ENCODE measurements around the gene ENTR1.
A peak's percentile ranks its signal among the peaks of the same experiment; 100 is the strongest.
"Not testable (repeated sequence)": the region's sequence is repeated elsewhere in the genome, so short reads cannot be mapped to it uniquely, and the experiment has no call there.

The ENTR1 gene

DNA sequence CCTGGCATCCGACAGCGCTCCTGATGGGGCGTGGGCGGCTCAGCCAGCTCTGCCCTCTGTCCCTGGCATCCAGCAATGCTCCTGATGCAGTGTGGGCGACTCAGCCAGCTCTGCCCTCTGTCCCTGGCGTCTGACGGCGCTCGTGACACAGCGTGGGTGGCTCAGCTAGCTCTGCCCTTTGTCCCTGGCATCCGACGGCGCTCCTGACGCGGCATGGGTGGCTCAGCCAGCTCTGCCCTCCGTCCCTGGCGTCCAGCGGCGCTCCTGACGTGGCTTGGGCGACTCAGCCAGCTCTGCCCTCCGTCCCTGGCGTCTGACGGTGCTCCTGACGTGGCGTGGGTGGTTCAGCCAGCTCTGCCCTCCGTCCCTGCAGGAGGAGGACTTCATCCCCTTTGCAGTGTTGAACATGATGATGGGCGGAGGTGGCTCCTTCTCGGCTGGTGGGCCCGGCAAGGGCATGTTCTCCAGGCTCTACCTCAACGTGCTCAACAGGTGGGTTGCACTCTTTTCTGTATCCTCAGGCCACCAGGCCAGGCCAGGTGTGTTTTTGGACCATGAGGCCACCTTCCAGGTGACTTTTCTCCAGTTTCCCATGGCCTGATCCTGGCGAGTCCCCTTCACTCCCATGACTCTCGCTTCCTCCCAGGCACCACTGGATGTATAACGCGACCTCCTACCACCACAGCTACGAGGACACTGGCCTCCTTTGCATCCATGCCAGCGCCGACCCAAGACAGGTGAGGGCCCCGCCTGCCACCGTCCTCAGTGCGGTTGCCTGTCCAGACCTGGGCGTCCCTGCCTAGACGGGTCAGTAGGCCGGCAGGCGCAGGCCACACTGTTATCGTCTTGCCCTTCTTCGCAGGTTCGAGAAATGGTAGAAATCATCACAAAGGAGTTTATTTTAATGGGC lies 8.0 kb upstream of the ENTR1 start:
- DNase-seq, result no peak

DNA sequence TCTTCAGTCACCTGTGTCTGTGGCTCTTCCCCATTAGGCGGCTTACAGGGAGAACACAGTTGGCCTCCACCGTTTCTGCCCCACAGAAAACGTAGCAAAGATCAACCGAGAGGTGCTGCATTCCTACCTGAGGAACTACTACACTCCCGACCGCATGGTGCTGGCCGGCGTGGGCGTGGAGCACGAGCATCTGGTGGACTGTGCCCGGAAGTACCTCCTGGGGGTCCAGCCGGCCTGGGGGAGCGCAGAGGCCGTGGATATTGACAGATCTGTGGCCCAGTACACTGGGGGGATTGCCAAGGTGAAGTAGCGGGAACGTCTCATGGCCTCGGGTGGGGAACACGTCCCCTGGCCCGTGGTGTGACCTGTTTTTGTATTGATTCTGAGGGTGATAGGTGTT lies 6.5 kb upstream of the ENTR1 start:
- no peak for DNase-seq

DNA sequence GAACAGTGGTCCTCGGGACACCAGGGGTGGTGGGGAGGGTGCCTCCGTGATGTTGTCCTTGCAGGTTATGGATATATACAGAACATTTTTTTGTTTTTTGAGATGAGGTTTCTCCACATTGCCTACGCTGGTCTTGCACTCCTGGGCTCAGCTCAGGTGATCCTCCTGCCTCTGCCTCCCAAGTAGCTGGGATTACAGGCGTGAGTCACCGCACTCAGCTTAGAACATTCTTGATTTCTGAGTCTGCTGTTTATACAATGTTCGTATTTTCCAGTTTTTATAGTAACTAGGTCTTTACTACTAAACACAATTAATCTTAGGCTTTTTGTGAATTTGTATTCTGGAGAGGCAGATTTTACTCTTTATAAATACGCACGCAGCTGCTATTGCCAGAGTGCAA lies 6.0 kb upstream of the ENTR1 start:
- no peak for DNase-seq

DNA sequence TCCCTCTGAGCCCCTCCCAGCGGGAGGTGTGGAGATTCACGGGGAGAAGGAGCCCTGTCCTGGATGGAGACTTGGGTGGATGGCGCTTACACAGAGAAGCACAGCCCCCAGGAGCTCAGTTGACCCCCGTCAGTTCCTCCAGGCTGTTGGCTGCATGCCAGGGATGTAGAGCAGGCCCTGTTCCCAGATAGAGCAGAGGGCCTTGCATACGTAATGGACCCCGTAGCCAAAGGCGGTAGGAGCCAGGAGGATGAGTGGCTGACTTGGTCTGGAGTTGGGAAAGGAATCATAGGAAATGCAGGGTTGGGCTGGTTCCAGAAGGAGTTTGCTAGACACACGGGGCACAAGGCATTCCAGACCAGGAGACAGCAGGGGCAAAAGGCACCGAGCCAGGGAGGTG lies 2.5 kb upstream of the ENTR1 start:
- DNase-seq, result no peak

DNA sequence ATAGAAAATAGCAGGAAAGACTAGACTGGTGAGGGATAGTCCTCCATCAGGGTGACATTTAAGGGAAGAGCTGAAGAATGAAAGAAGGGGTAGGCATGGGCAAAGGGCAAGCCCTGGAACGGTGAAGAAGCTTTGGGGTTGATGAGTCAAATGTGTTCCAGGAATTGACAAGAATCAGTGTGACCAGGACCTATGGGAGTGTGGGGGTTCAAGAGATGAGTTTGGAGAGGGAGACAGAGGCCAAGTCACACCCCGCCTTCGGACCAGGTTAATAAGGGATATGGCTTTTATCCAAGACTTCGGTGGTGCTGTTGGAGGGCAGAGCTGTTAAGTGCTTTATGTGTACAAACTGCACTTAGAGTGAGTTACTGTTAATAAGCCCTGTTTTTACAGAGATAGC lies 964 bp upstream of the ENTR1 start:
- DNase-seq, result no peak

DNA sequence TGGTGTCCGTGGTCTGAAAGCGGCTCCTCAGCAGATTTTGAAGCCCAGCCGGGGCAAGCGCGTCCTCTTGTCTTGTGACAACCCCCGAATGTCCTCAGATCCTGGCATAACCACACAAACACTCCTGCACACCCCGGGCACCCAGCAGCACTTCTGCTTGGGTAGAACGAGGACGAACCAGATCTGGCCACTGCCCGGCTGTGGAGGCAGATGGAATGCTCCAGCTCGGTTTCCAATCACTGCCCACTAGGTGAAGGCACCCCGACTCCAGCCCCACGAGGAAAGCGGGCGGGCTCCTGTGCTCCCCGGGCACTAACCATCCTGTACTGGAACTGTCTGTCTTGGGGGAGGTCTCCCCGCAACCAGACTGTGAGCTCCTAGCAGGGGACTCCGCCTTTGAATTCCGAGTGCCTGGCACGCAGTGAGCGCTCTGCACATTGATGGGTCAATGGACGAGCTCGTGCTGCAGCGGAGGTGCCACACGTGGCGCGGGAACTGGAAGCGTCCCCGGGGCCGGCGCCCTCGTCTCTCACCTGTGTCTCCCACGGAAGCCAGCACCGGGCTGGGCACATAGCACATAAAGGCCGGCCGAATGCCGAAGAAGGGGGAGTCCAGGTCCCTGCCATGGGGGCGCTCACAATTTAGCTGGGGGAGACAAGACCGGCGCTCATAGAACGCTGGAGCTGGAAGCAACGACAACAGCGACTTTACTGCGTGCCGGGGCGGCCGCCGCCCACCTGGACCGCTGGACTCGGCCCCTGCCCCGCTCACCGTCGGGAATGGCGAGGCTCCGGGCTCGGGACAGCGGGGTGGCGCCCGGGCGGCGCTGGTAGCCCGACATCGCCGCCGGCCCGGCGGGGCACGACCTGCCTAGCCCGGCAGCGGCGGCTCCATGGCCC lies 608 bp downstream of the ENTR1 start:
- no peak for DNase-seq

DNA sequence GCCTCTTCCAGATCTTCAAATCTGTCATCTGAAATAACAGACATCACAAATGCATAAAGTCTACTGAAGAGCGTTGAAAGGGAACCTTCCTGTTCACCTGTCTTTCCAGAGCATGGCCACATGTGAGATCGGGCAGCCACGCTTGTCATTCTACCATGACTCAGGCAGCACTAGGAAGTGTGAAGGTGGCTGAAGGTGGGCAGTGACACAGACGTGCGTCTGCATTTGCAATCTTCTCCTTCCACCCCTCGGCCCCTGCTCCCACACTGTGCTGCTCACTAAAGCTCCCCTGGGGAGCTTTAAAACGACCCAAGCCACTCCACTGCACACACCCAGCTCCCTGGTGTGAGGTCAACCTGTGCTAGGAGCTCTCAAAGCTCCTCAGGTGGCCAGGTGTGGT lies 2.5 kb downstream of the ENTR1 start:
- no peak for DNase-seq

DNA sequence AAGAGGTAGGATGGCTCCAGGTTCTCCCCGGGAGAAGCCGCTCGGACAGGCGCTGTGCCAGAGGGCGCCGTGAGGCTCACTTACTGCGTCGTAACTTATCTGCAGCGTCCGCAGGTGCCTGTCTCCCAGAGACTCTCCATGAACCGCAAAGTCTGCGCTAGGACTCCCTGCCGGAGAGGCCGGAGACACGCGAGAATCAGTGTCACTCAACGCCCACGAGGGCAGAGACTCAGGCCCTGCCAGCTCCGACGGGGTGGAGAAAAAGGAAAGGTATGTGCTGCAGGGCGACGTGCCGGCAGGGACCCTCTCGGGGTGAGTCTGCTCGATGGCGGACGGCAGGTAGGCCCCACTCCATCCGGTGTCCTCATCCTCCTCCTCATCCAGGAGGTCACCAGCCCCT lies 3.4 kb downstream of the ENTR1 start:
- not testable (repeated sequence) for DNase-seq

DNA sequence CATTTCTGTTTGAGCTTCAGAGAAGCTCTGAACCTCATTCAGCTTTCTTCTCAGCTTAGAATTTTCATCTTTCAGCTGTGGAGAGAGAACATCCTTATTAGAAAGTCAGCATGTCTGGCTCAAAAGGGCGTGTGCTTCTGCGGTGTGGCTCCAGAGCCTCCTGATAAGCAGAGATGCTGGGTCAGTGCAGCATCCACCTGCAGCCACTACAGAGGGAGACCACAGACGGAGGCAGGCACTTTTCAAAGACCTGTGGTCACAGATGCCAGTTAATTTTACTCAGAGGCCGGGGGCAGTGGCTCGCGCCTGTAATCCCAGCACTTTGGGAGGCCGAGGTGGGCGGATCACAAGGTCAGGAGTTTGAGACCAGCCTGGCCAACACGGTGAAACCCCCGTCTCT lies 4.5 kb downstream of the ENTR1 start:
- not testable (repeated sequence) for DNase-seq

DNA sequence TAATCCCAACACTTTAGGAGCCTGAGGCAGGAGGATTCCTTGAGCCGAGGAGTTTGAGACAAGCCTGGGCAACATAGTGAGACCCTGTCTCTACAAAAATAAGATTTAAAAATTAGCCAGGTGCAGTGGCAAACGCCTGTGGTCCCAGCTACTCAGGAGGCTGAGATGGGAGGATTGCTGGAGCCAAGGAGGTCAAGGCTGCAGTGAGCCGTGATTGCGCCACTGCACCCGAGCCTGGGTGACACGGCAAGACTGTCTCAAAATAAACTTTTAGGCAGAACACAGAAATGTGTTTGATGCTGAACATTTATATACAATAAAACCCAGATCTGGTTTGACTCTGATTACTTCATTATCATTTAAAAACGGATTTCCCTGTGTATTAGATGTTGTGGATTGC lies 4.9 kb downstream of the ENTR1 start:
- DNase-seq, result no peak

DNA sequence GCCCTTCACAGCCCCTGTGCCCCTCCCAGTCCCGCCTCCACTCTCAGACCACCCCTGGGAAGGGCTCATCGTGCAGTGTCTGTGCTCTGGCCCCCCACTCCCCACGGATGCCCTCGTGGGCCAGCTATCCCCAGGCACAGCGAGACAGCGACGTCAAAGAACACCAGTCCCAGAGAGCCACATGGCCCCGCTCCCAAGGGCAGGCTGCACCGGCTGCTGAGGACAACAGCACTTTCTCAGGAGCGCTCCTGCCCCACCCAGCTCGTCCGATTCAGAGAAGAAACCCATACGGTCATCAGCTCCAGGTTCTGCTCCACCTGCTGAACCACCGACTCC lies 5.6 kb downstream of the ENTR1 start:
- DNase-seq, result no peak

DNA sequence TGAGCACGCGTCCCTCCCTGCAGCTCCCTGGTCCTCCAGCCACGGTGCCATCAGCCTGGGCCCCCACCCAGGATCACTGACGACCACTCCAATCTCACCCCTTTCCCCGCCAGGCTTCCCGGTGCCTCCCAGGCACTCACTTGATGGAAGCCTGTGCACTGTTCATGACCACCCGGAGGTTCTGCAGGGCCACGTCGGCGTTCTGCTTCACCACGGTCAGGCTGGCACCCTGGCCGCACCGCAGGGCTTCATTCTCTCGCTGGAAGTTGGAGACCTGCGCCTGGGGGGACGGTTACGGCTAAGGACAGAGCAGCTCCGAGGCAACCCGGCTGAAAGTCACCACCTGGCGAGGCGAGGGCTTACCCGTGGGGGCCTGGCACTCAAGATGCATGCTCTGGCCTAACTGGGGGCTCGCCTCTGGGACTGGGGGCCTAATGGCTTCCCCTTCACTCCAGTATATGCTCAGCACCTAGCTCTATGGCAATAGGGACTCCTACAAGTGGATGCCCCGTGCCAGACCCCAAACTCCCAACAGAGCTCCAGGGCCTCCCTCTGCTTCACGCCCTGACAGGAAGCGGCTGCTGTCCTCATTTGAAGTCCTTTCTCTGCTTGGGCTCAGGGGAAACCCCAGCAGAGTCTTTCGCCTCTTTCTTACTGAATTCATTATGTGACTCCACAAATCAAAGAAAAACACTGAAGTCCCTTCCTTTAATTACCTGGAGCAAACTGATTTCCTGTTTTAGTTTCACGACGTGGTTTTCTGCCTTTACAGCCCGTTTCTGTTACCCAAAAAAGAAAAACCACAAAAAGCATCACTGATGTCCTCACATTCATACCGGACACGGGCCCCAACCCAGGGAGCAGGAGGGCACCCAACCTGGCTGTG lies 6.3 kb downstream of the ENTR1 start:
- no peak for DNase-seq

DNA sequence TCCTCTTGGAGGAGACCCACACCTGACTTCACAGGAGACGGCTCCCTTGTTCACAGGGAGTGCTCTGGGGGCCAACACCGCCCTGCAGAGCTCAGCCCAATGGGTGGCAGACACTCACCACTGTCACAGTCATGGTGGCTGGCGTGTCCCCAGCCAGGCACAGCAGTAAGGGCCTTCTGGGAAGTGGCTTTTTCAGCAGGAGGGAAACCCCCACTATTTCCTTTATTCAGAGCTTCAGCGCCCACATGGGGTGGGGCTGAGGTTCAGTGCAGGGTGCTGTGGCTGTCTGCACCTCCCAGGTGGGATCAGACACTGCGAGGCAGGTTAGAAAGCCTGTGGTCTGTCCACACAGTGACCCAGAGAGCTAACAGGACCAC lies 6.9 kb downstream of the ENTR1 start:
- DNase-seq, result no peak

DNA sequence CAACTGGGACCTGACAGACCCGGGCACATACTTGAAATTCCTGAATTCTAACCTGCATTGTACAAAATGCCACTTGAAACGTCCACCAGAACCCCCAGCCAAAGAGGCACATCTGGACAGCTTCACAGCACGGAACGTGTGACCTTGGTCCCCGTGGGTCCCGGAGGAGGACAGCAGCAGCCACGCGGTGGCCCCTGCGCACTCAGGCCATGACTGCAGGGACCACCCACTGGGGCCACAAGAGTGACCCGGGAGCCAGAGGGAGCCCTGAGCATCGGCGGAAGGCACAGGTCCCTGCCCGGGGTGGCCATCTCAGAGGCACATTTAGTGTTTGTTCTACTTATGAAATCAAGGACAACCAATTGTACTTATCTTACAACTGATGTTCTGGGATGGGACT lies 8.3 kb downstream of the ENTR1 start:
- DNase-seq, result no peak

DNA sequence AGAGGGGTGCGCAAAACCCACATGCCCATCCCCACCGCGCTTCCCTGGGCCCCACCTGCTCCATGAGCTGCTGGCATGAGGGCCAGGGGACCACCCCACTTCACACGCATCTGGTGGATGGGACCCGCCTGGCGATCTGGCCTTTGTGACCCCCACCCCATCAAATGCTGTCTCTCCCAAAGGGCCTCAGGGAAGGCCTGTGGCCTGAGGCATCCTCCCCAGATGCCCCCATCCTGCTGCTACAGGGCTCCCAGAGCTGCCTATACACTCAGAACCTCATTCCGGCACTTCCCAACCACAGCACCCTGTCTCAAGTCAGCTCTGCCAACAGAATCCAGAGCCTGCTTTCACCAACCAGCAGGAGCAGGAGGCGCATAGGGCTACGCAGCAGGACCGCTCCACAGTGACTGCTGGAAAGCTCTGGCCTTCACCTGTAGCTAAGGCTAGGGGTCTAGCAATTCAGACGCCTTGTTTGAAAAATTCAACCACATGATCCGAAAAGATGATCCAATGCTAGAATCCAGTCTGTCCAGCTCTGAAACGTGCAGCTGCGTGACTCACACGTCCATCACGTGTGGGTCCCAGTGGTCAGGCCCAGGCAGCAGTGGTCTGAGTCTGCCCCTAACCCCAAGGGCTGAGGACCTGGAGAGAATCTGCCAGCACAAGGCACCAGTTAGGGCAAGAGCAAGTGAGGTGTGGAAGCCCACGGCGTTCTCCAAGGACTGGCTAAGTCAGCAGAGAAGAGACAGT lies 9.1 kb downstream of the ENTR1 start:
- DNase-seq, result no peak

DNA sequence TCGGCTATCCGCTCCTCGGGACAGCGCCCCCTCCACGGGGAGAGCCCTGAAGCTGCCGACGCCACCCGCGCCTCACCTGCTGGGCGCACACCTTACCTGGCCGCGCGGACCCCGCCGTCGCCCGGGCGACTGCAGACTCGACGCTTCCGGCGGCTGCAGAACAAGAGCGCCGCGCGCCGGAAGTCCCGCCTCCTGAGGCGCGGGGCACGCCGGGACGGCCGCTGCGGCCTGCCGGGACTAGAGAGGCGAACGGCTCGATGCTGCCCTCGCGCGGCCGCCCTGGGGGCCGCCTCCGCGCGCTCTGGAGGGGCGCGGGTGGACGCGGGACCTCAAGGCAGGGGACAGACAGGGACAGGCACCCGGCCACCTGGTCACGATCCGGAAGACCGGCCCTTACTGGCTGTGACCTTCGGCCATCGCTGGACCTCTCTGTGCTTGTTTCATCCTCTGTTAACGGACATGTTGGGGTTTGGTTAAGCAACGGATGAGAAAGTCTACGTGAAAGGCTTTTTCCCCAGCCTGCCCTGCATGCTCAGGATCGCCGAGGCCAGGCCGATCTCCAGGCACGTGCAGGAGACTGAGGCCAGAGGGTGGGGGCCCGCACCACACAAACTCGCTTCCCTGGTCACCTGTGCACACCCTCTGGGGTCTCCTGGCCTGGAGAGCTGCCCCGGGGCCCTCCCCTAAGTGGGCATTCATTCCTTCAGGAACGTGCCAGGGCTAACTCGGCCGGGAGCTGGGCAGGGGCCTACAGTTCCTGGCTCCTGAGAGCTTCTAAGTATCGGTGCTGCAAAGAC lies 10.2 kb downstream of the ENTR1 start, which contains the start of gene SNAPC4:
Gene SNAPC4, minus strand, starts transcription at position 133 of the 797 bp plus-strand sequence. CDS start 1,742 bp downstream, outside the sequence.
- peak in 1 of 2 experiments; percentile 8 for DNase-seq

DNA sequence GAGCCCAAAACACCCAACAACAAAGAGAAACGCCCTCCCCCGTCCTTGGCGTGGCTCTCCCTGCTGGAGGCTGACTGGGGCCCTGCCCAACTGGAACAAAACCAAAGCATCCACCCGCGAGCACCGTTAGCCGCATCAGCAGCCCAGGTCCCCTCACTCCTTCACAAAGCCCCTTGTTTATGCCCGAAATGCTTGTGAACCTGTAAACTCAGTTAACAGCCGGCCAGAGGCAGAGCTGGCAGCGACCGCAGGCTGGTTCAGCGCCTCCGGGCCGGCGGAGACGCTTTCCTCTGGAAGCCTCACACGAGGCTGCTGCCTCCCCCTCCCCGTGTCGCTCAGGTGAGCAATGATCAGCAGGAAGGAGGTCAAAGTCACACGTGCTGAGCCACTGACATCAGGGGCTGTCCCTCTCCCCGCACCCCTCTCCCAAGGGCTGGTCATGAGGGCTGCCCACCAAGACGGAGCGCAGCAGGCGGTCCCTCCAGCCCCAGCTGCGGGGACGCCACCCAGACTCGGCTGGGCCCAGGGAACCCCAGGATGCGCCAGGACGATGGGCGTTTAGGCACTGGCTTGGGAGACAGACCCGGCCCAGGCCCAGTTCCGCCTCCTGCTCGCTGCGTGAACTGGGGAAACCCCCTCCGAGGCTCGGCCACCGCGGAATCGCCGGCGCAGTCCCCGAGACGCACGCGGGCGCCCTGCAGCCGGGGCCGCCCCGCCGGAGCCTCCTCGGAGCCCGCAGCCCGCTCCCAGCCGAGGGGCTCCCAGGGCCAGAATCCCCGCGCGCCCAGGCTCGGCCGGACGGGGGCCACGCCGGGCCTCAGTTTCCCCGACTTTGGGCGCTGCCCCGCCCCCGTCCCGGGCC lies 11.0 kb downstream of the ENTR1 start:
- DNase-seq, result no peak

DNA sequence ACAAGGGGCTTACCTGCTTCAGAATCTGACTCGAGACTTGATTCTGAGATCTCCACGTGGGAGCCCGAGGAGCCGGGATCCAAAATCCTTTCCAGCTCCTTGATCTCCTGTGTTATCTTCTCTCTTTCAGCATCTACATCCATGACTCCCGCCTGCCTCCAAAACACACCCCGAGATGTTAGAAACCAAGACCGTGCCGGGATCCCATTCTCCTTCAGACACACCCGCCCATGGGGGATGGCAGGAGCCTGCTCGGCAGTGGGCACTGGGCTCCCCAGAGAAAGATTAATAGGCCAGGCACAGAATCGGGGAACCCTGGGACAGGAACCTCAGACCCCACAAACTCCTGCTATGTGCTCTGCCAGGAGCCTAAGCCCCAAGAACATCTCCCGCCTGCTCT lies 12.1 kb downstream of the ENTR1 start:
- no peak for DNase-seq

DNA sequence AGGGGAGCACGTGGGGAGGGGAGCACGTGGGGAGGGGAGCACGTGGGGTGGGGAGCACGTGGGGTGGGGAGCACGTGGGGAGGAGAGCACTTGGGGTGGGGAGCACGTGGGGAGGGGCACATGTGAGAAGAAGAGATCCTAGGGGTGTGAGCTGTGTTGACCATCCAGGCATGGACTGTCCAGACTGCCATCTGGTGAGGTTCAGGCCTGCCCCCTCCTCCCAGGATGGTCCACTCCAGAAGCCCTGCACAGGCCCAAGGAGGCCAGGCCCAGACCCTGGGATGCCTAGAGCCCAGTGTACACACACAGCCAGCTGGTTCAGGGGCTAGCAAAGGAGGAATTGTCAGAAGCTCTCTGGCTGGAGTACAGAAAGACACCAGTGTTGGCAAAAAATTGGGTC lies 12.8 kb downstream of the ENTR1 start:
- no peak for DNase-seq

DNA sequence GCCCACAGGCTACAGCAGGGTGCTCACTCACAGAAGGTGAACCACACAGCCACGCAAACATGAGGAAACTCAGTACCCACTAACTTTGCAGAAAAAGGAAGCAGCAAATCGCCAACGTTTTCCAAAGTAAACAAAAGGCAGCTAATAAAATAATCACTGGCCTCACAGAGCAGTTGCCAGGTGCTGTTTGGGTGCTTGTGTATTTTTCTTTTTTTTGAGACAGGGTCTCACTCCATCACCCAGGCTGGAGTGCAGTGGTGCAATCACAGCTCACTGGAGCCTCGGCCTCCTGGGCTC lies 14.2 kb downstream of the ENTR1 start:
- DNase-seq, result no peak

Measured in cerebellar nuclear complex (tissue), 1 donor.